ENCODE data around the gene MCM8.

- TF ChIP-seq CTCF (IDR thresholded peaks at IDR 0.05), result no peak
- TF ChIP-seq POLR2A (IDR thresholded peaks at IDR 0.05), result no peak
- TF ChIP-seq POLR2AphosphoS5 (IDR thresholded peaks at IDR 0.05), result no peak
Observed at GRCh38 chr20:6026051-6026450, 75.6 kb downstream of the MCM8 start.
